Suprapubic skin (tissue), 4 donors: ENCODE data around the gene EME1. TPM values are rescaled to one million over a fixed set of nuclear protein-coding genes. Genes with fewer than 3 reads are reported as not detected.
"Not testable (repeated sequence)": the region's sequence is repeated elsewhere in the genome, so short reads cannot be mapped to it uniquely, and the experiment has no call there.

Experiments
- DNase-seq, 2 donors: peaks; one replicate each; pipeline ENCODE4 v3.0.0-alpha.2; 2019; ENCODE audit warnings: low spot score in 2 of 2
- H3K27ac ChIP-seq: fragments of 200-600 bp; sonication (generic); one replicate; pipeline ENCODE4 v1.5.1; 2019
- H3K27me3 ChIP-seq: fragments of 200-600 bp; sonication (generic); one replicate; pipeline ENCODE4 v1.5.1; 2019
- H3K36me3 ChIP-seq: fragments of 200-600 bp; sonication (generic); one replicate; pipeline ENCODE4 v1.5.1; 2019
- H3K4me1 ChIP-seq: fragments of 200-600 bp; sonication (generic); one replicate; pipeline ENCODE4 v1.5.1; 2019
- H3K4me3 ChIP-seq: fragments of 200-600 bp; sonication (generic); one replicate; pipeline ENCODE4 v1.5.1; 2019; ENCODE audit warnings: mild to moderate bottlenecking
- H3K9me3 ChIP-seq: fragments of 200-600 bp; sonication (generic); one replicate; pipeline ENCODE4 v1.5.1; 2019
- CTCF ChIP-seq, 2 donors: fragments of 200-600 bp in 1 of 2; fragments of 450-650 bp in 1 of 2; sonication (generic) in 1 of 2; IDR thresholded peaks; one replicate each; pipeline ENCODE4 v1.5.1; 2016 to 2019; ENCODE audit warnings: antibody characterized with exemption in 2 of 2, mild to moderate bottlenecking in 1 of 2, moderate library complexity in 1 of 2
- EP300 ChIP-seq: sonication (generic); formaldehyde crosslinking; IDR thresholded peaks from one replicate; pipeline ENCODE4 v1.6.1; 2017; ENCODE audit warnings: antibody characterized with exemption
- POLR2A ChIP-seq, 2 donors: fragments of 450-650 bp; IDR thresholded peaks; one replicate each; pipeline ENCODE4 v1.6.1; 2017; ENCODE audit warnings: antibody characterized with exemption in 2 of 2, mild to moderate bottlenecking in 2 of 2, moderate library complexity in 2 of 2
- POLR2AphosphoS5 ChIP-seq, 3 donors: sonication (generic); formaldehyde crosslinking; IDR thresholded peaks; one replicate each; pipeline ENCODE4 v1.6.1; 2017; ENCODE audit warnings: antibody characterized with exemption in 3 of 3
- WGBS: methylation state at CpG from one replicate; pipeline ENCODE4 v1.1.5; 2018; 5-methylcytosine and 5-hydroxymethylcytosine counted together
- total RNA-seq, 4 donors: library from RNA; depleted of rRNA; stranded (reverse); fragments of >200 nt; gene quantifications; one replicate each; pipeline ENCODE4 v1.1.0, GENCODE V29; 2016

EME1 gene
- total RNA-seq, 4 donors from 2014 or later = 0.39 to 2.5 (median 0.98) TPM

- TF ChIP-seq POLR2AphosphoS5 (IDR thresholded peaks at IDR 0.05) (no peak), CTCF (IDR thresholded peaks at IDR 0.05) (no peak), POLR2A (IDR thresholded peaks at IDR 0.05) (no peak), EP300 (no peak)
- WGBS = 3% methylated on average over 29 of the region's 30 CpGs
- DNase-seq = peak in 1 of 2 donors; percentile 82
- peaks cover 29% of the 10 kb centered on the region for H3K36me3 ChIP-seq
- H3K4me3 ChIP-seq = peak overlapping the region; percentile 96
- no peaks in the 10 kb centered on the region for H3K9me3 ChIP-seq
- H3K27ac ChIP-seq = peak overlapping the region; percentile 89
- no peaks in the 10 kb centered on the region for H3K27me3 ChIP-seq
- peaks cover 28% of the 10 kb centered on the region for H3K4me1 ChIP-seq
These were observed 23.5 kb downstream of the EME1 start for GRCh38 chr17:50396261-50397110.

DNA sequence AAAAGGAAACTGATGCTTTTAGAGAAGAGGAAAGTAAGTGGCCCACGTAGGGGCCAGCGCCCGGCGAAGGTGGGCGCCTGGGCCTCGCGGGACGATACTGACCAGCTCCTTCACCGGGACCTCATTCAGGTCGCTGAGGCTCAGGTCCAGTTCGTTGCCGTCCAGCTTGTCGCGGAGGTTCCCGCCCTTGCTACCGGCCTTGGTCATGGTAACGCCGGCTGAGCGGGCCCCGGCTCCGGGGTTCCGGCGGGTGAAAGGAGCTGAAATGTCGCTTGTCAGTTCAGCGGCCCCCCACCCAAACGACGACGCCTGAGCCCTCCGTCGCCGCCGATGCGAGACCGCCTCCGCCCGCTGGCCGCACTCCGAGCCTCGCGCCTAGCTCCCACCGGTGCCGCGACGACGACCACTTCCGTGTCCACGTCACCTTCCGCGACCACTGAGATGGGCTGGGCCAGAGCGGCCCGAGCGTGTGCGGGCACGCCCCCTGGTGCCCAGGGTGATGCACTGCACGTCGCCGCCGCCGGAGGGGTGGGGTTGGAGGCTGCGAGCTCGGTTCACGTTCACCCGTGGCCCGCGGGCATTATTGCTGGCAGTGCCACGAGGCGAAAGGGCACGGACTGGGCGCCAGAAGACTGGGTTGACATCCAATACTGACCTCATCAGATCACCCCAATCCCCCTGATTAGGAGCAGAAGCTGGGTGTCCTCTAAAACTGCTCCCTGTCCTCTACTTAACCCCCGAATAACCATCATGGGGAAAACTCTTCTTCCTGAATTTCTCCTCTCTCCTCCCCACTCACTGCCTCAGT is 24.3 kb downstream of the EME1 start, which contains the start of gene LRRC59:
Gene LRRC59, minus strand, starts transcription at position 413 of the 808 bp plus-strand sequence. Its CDS starts 206 bp downstream, at position 207.
- WGBS = 1% methylated on average over 14 of the region's 70 CpGs
- peaks cover 20% of the 10 kb centered on the region for H3K36me3 ChIP-seq
- DNase-seq = peak; percentile 93 to 94
- H3K27me3 ChIP-seq = no peaks in the 10 kb centered on the region
- H3K4me3 ChIP-seq = peak within 1 kb of the TSS; percentile 96
- TF ChIP-seq POLR2AphosphoS5 (IDR thresholded peaks at IDR 0.05) (peak; percentile 81 to 91 (median 87)), EP300 (no peak), CTCF (IDR thresholded peaks at IDR 0.05) (peak; percentile 85 to 98), POLR2A (IDR thresholded peaks at IDR 0.05) (peak; percentile 31 to 73)
- H3K4me1 ChIP-seq = peaks cover 28% of the 10 kb centered on the region
- H3K27ac ChIP-seq = peak within 1 kb of the TSS; percentile 89
- H3K9me3 ChIP-seq = no peaks in the 10 kb centered on the region

GRCh38 chr17:50397919-50398285 is 24.9 kb downstream of the EME1 start:
- H3K27me3 ChIP-seq = no peaks in the 10 kb centered on the region
- TF ChIP-seq EP300 (no peak), CTCF (IDR thresholded peaks at IDR 0.05) (no peak), POLR2AphosphoS5 (IDR thresholded peaks at IDR 0.05) (no peak), POLR2A (IDR thresholded peaks at IDR 0.05) (no peak)
- H3K4me3 ChIP-seq = peak overlapping the region; percentile 96
- peaks cover 14% of the 10 kb centered on the region for H3K36me3 ChIP-seq
- no peak for DNase-seq
- H3K9me3 ChIP-seq = no peaks in the 10 kb centered on the region
- H3K27ac ChIP-seq = no peak overlapping the region
- H3K4me1 ChIP-seq = peaks cover 28% of the 10 kb centered on the region
- WGBS = 55% methylated on average over 9 of the region's 9 CpGs

DNA sequence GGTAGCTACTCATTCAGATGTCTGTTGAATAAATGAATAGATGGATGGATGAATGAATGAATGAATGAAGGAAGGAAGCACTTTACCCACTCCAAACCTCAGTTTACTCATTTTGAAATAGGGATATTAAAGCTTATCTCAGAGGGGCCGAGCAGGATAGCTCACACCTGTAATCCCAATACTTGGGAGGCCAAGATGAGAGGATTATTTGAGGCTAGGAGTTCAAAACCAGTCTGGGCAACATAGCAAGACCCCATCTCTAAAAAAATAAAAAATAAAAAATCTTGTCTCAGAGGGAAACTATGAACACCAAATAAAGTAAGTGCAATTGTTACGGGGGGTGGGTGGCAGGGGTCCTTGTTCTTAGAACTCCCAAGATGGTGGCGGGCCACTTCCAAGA is 25.6 kb downstream of the EME1 start:
- DNase-seq, H3K27ac ChIP-seq, H3K36me3 ChIP-seq, H3K9me3 ChIP-seq, H3K27me3 ChIP-seq, H3K4me3 ChIP-seq: not testable (repeated sequence)
- WGBS = 93% methylated on average over 3 of the region's 3 CpGs
- peaks cover 28% of the 10 kb centered on the region for H3K4me1 ChIP-seq

GRCh38 chr17:50399591-50399990 is 26.6 kb downstream of the EME1 start:
- H3K4me3 ChIP-seq, DNase-seq, H3K27me3 ChIP-seq, H3K27ac ChIP-seq, H3K36me3 ChIP-seq, H3K9me3 ChIP-seq: not testable (repeated sequence)
- 97% methylated on average over 8 of the region's 8 CpGs for WGBS
- H3K4me1 ChIP-seq = peaks cover 28% of the 10 kb centered on the region

GRCh38 chr17:50405351-50405750 is 32.3 kb downstream of the EME1 start:
- DNase-seq, H3K36me3 ChIP-seq, H3K4me3 ChIP-seq, H3K27me3 ChIP-seq, H3K9me3 ChIP-seq, H3K4me1 ChIP-seq, H3K27ac ChIP-seq: not testable (repeated sequence)
- WGBS = 94% methylated on average over 4 of the region's 4 CpGs
